Measurements from ENCODE around the gene KCTD17. TPM values are rescaled to one million over a fixed set of nuclear protein-coding genes. Genes with fewer than 3 reads are reported as not detected.

KCTD17 gene
- total and polyA plus RNA-seq, 2 of the 13 experiments (the other 11 are each of a cell fraction or from before 2014, with no cell fraction given): 5.3 to 11.7 TPM

GRCh38 chr22:37109242-37109917 lies 57.8 kb downstream of the KCTD17 start, which contains the start of gene TMPRSS6 (continued):
- TF ChIP-seq ZNF766 (CRISPR knock-in tag; IDR thresholded peaks at IDR 0.05; ENCODE audit: borderline replicate concordance) (no peak), NFE2L2 (IDR thresholded peaks at IDR 0.05; ENCODE audit: low read length) (no peak), DMAP1 (CRISPR knock-in tag; IDR thresholded peaks at IDR 0.05) (peak; percentile 25; the same call in 1 of the 2 replicates), FOXA1 (IDR thresholded peaks at IDR 0.05) (no peak), FOXA1 (CRISPR knock-in tag; IDR thresholded peaks at IDR 0.05) (peak; percentile 19; the same call in 1 of the 2 replicates), ZNF646 (CRISPR knock-in tag; IDR thresholded peaks at IDR 0.05) (no peak), SALL1 (CRISPR knock-in tag; IDR thresholded peaks at IDR 0.05) (peak; percentile 75), ZNF367 (CRISPR knock-in tag; IDR thresholded peaks at IDR 0.05; ENCODE audit: borderline replicate concordance) (no peak), ZNF747 (CRISPR knock-in tag; IDR thresholded peaks at IDR 0.05; ENCODE audit: borderline replicate concordance) (peak; percentile 61; the same call in 1 of the 2 replicates), ZNF441 (CRISPR knock-in tag; IDR thresholded peaks at IDR 0.05; ENCODE audit: borderline replicate concordance) (peak; percentile 52; the same call in 1 of the 2 replicates), SAFB2 (CRISPR knock-in tag; IDR thresholded peaks at IDR 0.05; ENCODE audit: borderline replicate concordance, low read depth) (peak; percentile 39; the same call in 1 of the 2 replicates), KAT2B (IDR thresholded peaks at IDR 0.05; ENCODE audit: borderline replicate concordance, low read depth, low read length) (no peak), POLR2AphosphoS2 (IDR thresholded peaks at IDR 0.05; ENCODE audit: low read depth, low read length) (no peak), ZNF670 (CRISPR knock-in tag; IDR thresholded peaks at IDR 0.05; ENCODE audit: borderline replicate concordance) (peak; percentile 28; the same call in 1 of the 2 replicates), CREB3 (CRISPR knock-in tag; IDR thresholded peaks at IDR 0.05) (no peak), TBX2 (CRISPR knock-in tag; IDR thresholded peaks at IDR 0.05; ENCODE audit: borderline replicate concordance) (peak; percentile 82), ZNF687 (CRISPR knock-in tag; IDR thresholded peaks at IDR 0.05) (peak; percentile 97), ZNF264 (CRISPR knock-in tag; IDR thresholded peaks at IDR 0.05) (peak; percentile 97)
